IMR-90 (cell line): Measurements from ENCODE around the gene ADAMTS13. TPM values are rescaled to one million over a fixed set of nuclear protein-coding genes. Genes with fewer than 3 reads are reported as not detected.

ENCODE experiments used
- ATAC-seq: fragments of 200-7000 bp; cut with Tn5 transposase; 2 replicates; pipeline ENCODE4 v1.9.1; 2020; ENCODE audit warnings: low read depth, mild to moderate bottlenecking, moderate library complexity
- BruUV-seq: library from RNA; stranded (reverse); fragments of 400-500 nt; replicated peaks from 2 replicates; lab custom pipeline; 2021; lab: Mats Ljungman, UMichigan
- CTCF ChIA-PET: fragments of 300-600 bp; formaldehyde crosslinking; extraction: SDS; loops from one replicate; lab custom pipeline; 2021; ENCODE audit warnings: antibody characterized with exemption; lab: Yijun Ruan, JAX
- POLR2A ChIA-PET: fragments of 300-600 bp; sonication (Branson Sonifier 250); formaldehyde crosslinking; loops from one replicate; lab custom pipeline; 2022; ENCODE audit warnings: antibody characterized with exemption; ENCODE audit not compliant: unreplicated experiment; lab: Charles Lee
- DNase-seq: peaks from one replicate; pipeline ENCODE4 v3.0.0; 2013
- H2AFZ ChIP-seq: replicated peaks from 2 replicates; pipeline ENCODE3; 2013; ENCODE audit warnings: low read length, mild to moderate bottlenecking; ENCODE audit not compliant: poor library complexity
- H2AK5ac ChIP-seq: 2 replicates; pipeline ENCODE4 v1.6.1; 2013; ENCODE audit warnings: low read depth, low read length, inconsistent platforms
- H2AK9ac ChIP-seq: replicated peaks from 2 replicates; pipeline ENCODE3; 2013; ENCODE audit warnings: mild to moderate bottlenecking, low read depth, low read length, moderate library complexity; ENCODE audit not compliant: poor library complexity
- H2BK120ac ChIP-seq: 2 replicates; pipeline ENCODE4 v1.6.1; 2013; ENCODE audit warnings: low read depth, low read length, inconsistent platforms
- H2BK15ac ChIP-seq: 3 replicates; pipeline ENCODE4 v1.6.1; 2013; ENCODE audit warnings: low read depth, low read length, inconsistent platforms
- H2BK20ac ChIP-seq: 2 replicates; pipeline ENCODE4 v1.6.1; 2013; ENCODE audit warnings: low read depth, mild to moderate bottlenecking, inconsistent platforms, low read length, moderate library complexity
- H2BK5ac ChIP-seq: 2 replicates; pipeline ENCODE4 v1.6.1; 2013; ENCODE audit warnings: mild to moderate bottlenecking, low read depth, low read length, inconsistent platforms; ENCODE audit not compliant: poor library complexity, severe bottlenecking
- H3K14ac ChIP-seq: replicated peaks from 2 replicates; pipeline ENCODE4 v1.6.1; 2013; ENCODE audit warnings: low read depth, low read length, inconsistent platforms
- H3K18ac ChIP-seq: 2 replicates; pipeline ENCODE4 v1.6.1; 2013; ENCODE audit warnings: low read depth, low read length, control low read depth
- H3K23ac ChIP-seq: 2 replicates; pipeline ENCODE4 v1.6.1; 2013; ENCODE audit warnings: low read depth, low read length, inconsistent platforms
- H3K27ac ChIP-seq: 2 replicates; pipeline ENCODE4 v1.5.1; 2013; ENCODE audit warnings: mild to moderate bottlenecking, control low read depth, low read length; ENCODE audit not compliant: insufficient read depth
- H3K27me3 ChIP-seq: 2 replicates; pipeline ENCODE4 v1.6.1; 2013; ENCODE audit warnings: low read length; ENCODE audit not compliant: control insufficient read depth, insufficient read depth
- H3K36me3 ChIP-seq: 2 replicates; pipeline ENCODE4 v1.6.1; 2013; ENCODE audit warnings: low read length, mixed read lengths; ENCODE audit not compliant: control insufficient read depth, insufficient read depth
- H3K4ac ChIP-seq: 2 replicates; pipeline ENCODE4 v1.6.1; 2013; ENCODE audit warnings: low read depth, low read length, inconsistent platforms
- H3K4me1 ChIP-seq: 2 replicates; pipeline ENCODE4 v1.6.1; 2013; ENCODE audit warnings: low read length, mixed read lengths; ENCODE audit not compliant: control insufficient read depth, insufficient read depth
- H3K4me2 ChIP-seq: 2 replicates; pipeline ENCODE4 v1.6.1; 2013; ENCODE audit warnings: low read depth, mild to moderate bottlenecking, control low read depth, low read length, moderate library complexity
- H3K4me3 ChIP-seq: 2 replicates; pipeline ENCODE4 v1.5.1; 2013; ENCODE audit warnings: low read depth, mild to moderate bottlenecking, control low read depth, low read length, moderate library complexity; ENCODE audit not compliant: insufficient read depth
- H3K56ac ChIP-seq: 2 replicates; pipeline ENCODE4 v1.6.1; 2013; ENCODE audit warnings: low read length, inconsistent platforms; ENCODE audit not compliant: insufficient read depth; ENCODE audit errors: extremely low read depth
- H3K79me1 ChIP-seq, 2 experiments: 2 replicates each; pipeline ENCODE4 v1.6.1; 2013; ENCODE audit warnings: low read length in 2 of 2, inconsistent platforms in 1 of 2, low read depth in 1 of 2
- H3K9ac ChIP-seq: 2 replicates; pipeline ENCODE4 v1.6.1; 2013; ENCODE audit warnings: low read depth, low read length, control low read depth
- H3K9me1 ChIP-seq: 2 replicates; pipeline ENCODE4 v1.6.1; 2013; ENCODE audit warnings: low read length, inconsistent platforms; ENCODE audit not compliant: insufficient read depth
- H3K9me3 ChIP-seq: 2 replicates; pipeline ENCODE4 v1.6.1; 2013; ENCODE audit warnings: low read length; ENCODE audit not compliant: control insufficient read depth, insufficient read depth
- H4K20me1 ChIP-seq: 2 replicates; pipeline ENCODE4 v1.6.1; 2013; ENCODE audit warnings: low read length, inconsistent platforms; ENCODE audit not compliant: insufficient read depth
- H4K5ac ChIP-seq: 2 replicates; pipeline ENCODE4 v1.6.1; 2013; ENCODE audit warnings: mild to moderate bottlenecking, low read depth, low read length, control low read depth
- H4K8ac ChIP-seq, 2 experiments: 2 replicates each; pipeline ENCODE4 v1.6.1; 2013; ENCODE audit warnings: low read depth in 2 of 2, low read length in 2 of 2, control low read depth in 1 of 2, inconsistent platforms in 1 of 2
- H4K91ac ChIP-seq: 2 replicates; pipeline ENCODE4 v1.6.1; 2013; ENCODE audit warnings: low read depth, low read length, inconsistent platforms; ENCODE audit not compliant: insufficient read depth
- MXI1 ChIP-seq: IDR thresholded peaks from 2 replicates; pipeline ENCODE4 v1.6.1; 2012; ENCODE audit warnings: low read depth, mild to moderate bottlenecking, low read length, moderate library complexity, borderline replicate concordance
- SMC3 ChIP-seq: fragments of 150-350 bp; IDR thresholded peaks from 2 replicates; pipeline ENCODE4 v1.6.1; 2016; ENCODE audit warnings: low read depth, mild to moderate bottlenecking, antibody characterized with exemption, low read length, moderate library complexity
- WGBS, 2 experiments: methylation state at CpG; one replicate each; pipeline versions ENCODE4 v1.1.5 to v1.1.7; 2013; ENCODE audit warnings: missing lambda C conversion rate in 2 of 2; ENCODE audit not compliant: insufficient read length in 1 of 2; ENCODE audit errors: extremely low coverage in 2 of 2; 5-methylcytosine and 5-hydroxymethylcytosine counted together
- dilution Hi-C: fragments of 300-500 bp; cut with HindIII; formaldehyde crosslinking; loops from one replicate; pipeline ENCODE4 v1.14.3; 2018; ENCODE audit warnings: low sequenced_read_pairs; ENCODE audit not compliant: unreplicated experiment
- in situ Hi-C: fragments of 300-500 bp; cut with MboI; formaldehyde crosslinking; loops from 3 replicates; pipeline ENCODE4 v1.14.3; 2019; ENCODE audit warnings: low sequenced_read_pairs, inconsistent platforms, mixed read lengths
- intact Hi-C: fragments of 100-400 bp; cut with micrococcal nuclease; formaldehyde crosslinking; loops from 2 replicates; pipeline ENCODE4 v1.10.0; 2022
- polyA plus RNA-seq, 3 experiments: library from polyadenylated mRNA; depleted of rRNA; stranded (reverse); fragments of >200 nt; gene quantifications; 2 replicates each; pipeline ENCODE4 v1.2.3, GENCODE V29; 2012; ENCODE audit warnings: low replicate concordance in 1 of 3
- total RNA-seq: library from RNA; depleted of rRNA; stranded (reverse); fragments of >200 nt; gene quantifications from 2 replicates; pipeline ENCODE4 v1.2.3, GENCODE V29; 2012

The ADAMTS13 gene
- total and polyA plus RNA-seq, 2 of the 4 experiments (the other 2 are of a cell fraction): 0.18 to 2.8 TPM

DNA sequence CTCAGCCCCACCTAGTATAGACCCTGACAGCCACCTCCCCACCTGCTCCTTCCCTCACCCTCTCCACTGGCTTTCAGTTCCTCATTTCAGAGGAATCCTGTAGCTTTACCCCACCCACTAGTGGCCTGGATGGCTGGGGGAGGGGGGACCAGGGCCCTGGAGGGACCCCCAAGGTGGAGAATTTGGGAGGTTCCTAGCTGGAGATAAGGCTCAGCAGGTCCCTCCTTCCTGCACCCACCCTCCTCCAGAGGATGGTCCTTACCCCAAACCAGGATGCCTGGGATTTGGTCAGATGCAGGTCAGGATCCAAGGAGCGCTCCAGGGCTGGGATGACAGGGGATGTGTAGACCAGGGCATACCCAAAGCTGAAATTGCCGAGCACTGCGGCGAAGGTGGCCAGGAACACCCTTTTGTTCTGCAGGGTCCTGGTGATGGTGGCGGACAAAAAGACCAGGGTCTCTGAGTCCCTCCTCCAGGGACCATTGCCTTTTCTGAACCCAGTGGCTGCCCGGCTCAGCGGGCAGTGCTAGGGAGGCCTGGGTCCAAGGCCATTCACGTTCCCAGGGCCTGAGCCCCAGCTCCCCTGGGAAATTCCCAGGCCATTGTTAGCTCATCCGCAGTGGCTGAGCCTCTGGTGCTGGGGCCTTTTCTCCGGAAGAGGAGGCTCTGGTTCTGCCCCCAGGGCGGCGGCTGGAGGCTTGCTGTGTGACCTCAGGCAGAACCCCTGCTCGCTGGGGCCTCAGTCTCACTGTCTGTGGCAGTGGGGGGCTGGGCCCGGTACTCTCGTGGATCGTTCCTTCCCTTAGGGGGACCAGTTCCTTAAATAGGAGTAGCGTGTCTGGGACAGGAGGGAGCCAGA, 56.1 kb downstream of the ADAMTS13 start (continued):
- TF ChIP-seq SMC3: no peak

DNA sequence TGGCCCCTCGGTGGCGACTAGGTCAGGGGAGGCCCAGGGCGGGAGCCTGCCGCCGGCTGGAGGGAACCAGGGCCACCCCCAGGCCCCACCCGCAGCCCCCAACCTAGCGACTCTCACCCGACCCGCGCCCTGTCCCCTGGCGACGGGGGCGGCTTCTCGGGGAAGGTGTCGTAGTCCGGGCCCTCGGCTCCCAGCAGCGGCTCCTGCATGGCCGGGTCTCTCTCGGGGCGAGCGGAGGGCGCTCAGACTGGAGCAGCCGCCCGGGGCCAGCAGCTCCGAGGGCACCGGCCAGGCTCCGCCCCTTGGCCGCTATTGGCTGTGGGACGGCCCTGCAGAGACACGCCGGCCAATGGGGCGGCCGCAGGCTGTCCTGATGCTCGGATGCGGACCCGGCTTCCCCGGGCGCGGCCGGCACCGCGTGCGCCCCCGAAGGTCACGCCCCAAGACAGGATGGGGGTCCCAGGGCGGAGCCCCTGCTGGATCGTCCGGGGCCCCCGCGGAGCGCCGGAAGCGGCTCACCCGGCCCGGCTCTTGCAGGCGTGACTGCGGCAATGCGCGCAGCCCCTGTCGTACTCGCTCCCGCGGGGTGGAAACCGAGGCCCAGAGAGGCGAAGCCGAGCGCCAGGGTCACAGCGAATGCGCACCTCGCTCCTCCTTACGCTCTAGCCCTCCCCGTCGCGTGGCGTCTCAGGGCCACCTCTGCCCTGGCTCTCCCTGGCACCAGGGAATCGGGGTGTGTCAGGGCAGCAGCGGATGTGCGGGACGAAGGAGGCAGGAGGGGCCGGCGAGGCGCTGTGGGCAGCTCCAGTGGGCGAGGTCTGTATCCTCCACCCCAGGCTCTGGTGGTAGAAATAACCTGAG, 56.9 kb downstream of the ADAMTS13 start, which contains the start of gene SLC2A6:
Gene SLC2A6, minus strand, starts transcription at position 249 of the 861 bp plus-strand sequence. Its CDS starts 40 bp downstream, at position 209.
- dilution Hi-C loops (no loop called here), intact Hi-C loops (no loop called here), in situ Hi-C loops (loop anchor here (25.0 kb wide), 1 partner anchor 442 kb away; the partner anchor contains the start of gene GTF3C5)
- no peak within 1 kb of the TSS for H4K5ac ChIP-seq
- ATAC-seq (peak; percentile 100), DNase-seq (peak; percentile 63)
- peak within 1 kb of the TSS; percentile 45 for H3K4me3 ChIP-seq
- CTCF ChIA-PET: interaction anchor here (1.1 kb wide), 1 partner anchor 127 kb away, joined by 3 read pairs; no protein-coding TSS in a partner anchor
- H2AK5ac ChIP-seq: peak within 1 kb of the TSS; percentile 28; the same call in 1 of the 2 replicates
- H2BK5ac ChIP-seq: no peak within 1 kb of the TSS
- no TSS peak for BruUV-seq
- peak within 1 kb of the TSS; percentile 98 for H2AFZ ChIP-seq
- H3K4ac ChIP-seq: peak within 1 kb of the TSS; percentile 35; the same call in 1 of the 2 replicates
- H3K9me3 ChIP-seq: no peaks in the 10 kb centered on the region
- H3K4me1 ChIP-seq: peaks cover 3% of the 10 kb centered on the region; the same call in 1 of the 2 replicates
- no peak within 1 kb of the TSS for H2BK20ac ChIP-seq
- H3K9ac ChIP-seq: peak within 1 kb of the TSS; percentile 36
- H4K20me1 ChIP-seq: no peaks in the 10 kb centered on the region
- no peak within 1 kb of the TSS for H3K56ac ChIP-seq
- H3K9me1 ChIP-seq: no peaks in the 10 kb centered on the region
- WGBS, 2 experiments: 3% methylated on average over 49 of the region's 84 CpGs; no CpG with 5 or more reads in 1 of the 2 experiments
- no peaks in the 10 kb centered on the region for H3K36me3 ChIP-seq
- peaks cover 0 to 10% of the 10 kb centered on the region in 2 experiments; a peak in 1 of 4 replicates for H3K79me1 ChIP-seq
- TF ChIP-seq SMC3: no peak
- peak; percentile 36; the same call in 1 of the 2 replicates for TF ChIP-seq MXI1
- no peak within 1 kb of the TSS for H2BK15ac ChIP-seq
- H2AK9ac ChIP-seq: peak within 1 kb of the TSS; percentile 90
- peak within 1 kb of the TSS in 1 of 2 experiments; percentile 76; a peak in 2 of 4 replicates for H4K8ac ChIP-seq
- POLR2A ChIA-PET: no interaction called here
- peak within 1 kb of the TSS; percentile 80 for H3K4me2 ChIP-seq
- H3K27me3 ChIP-seq: peaks cover 2% of the 10 kb centered on the region; the same call in 1 of the 2 replicates
- no peak within 1 kb of the TSS for H2BK120ac ChIP-seq
- H3K14ac ChIP-seq: peak within 1 kb of the TSS; percentile 66; the same call in 1 of the 2 replicates
- H3K27ac ChIP-seq: no peak within 1 kb of the TSS; the same call in 1 of the 2 replicates
- H4K91ac ChIP-seq: no peak within 1 kb of the TSS
- H3K23ac ChIP-seq: peak within 1 kb of the TSS; percentile 70
- H3K18ac ChIP-seq: no peak within 1 kb of the TSS
